Activated gamma-delta T cell treated with Interleukin-2 at 50 U/mL for 16 hours (primary cell): ENCODE results near the gene PIK3C3.
"Not testable (repeated sequence)": the region's sequence is repeated elsewhere in the genome, so short reads cannot be mapped to it uniquely, and the experiment has no call there.

Source experiments
- DNase-seq: peaks from one replicate; pipeline ENCODE4 v3.0.0-alpha.2; 2020

PIK3C3 gene

GRCh38 chr18:41966943-41967342 is 11.9 kb downstream of the PIK3C3 start:
- no peak for DNase-seq

- DNase-seq, result no peak
Measured at GRCh38 chr18:41967680-41968079, 12.6 kb downstream of the PIK3C3 start.

GRCh38 chr18:41969881-41970280 is 14.8 kb downstream of the PIK3C3 start:
- no peak for DNase-seq

GRCh38 chr18:41972067-41972925 is 17.3 kb downstream of the PIK3C3 start:
- no peak for DNase-seq

GRCh38 chr18:41973983-41974382 is 18.9 kb downstream of the PIK3C3 start:
- no peak for DNase-seq

GRCh38 chr18:41974796-41975201 is 19.8 kb downstream of the PIK3C3 start:
- DNase-seq, result no peak

- DNase-seq, result no peak
Measured at GRCh38 chr18:41975284-41975683, 20.2 kb downstream of the PIK3C3 start.

- DNase-seq, result no peak
Measured at GRCh38 chr18:41977233-41977632, 22.2 kb downstream of the PIK3C3 start.

- DNase-seq, result no peak
Measured at GRCh38 chr18:41982942-41983660, 28.1 kb downstream of the PIK3C3 start.

GRCh38 chr18:41985914-41986313 is 30.9 kb downstream of the PIK3C3 start:
- no peak for DNase-seq

GRCh38 chr18:41989508-41989907 is 34.5 kb downstream of the PIK3C3 start:
- no peak for DNase-seq

- no peak for DNase-seq
Measured at GRCh38 chr18:41992066-41992465, 37.0 kb downstream of the PIK3C3 start.

- no peak for DNase-seq
Measured at GRCh38 chr18:41992703-41993102, 37.7 kb downstream of the PIK3C3 start.

GRCh38 chr18:41993151-41993550 is 38.1 kb downstream of the PIK3C3 start:
- no peak for DNase-seq

GRCh38 chr18:41996020-41996419 is 41.0 kb downstream of the PIK3C3 start:
- DNase-seq, result no peak

- DNase-seq, result no peak
Measured at GRCh38 chr18:41999751-42000150, 44.7 kb downstream of the PIK3C3 start.

- no peak for DNase-seq
Measured at GRCh38 chr18:42001801-42002200, 46.8 kb downstream of the PIK3C3 start.

GRCh38 chr18:42004653-42005052 is 49.6 kb downstream of the PIK3C3 start:
- no peak for DNase-seq

- no peak for DNase-seq
Measured at GRCh38 chr18:42005782-42006181, 50.7 kb downstream of the PIK3C3 start.

- DNase-seq, result not testable (repeated sequence)
Measured at GRCh38 chr18:42009457-42009856, 54.4 kb downstream of the PIK3C3 start.

GRCh38 chr18:42011053-42011452 is 56.0 kb downstream of the PIK3C3 start:
- DNase-seq, result no peak

- DNase-seq, result no peak
Measured at GRCh38 chr18:42018831-42019230, 63.8 kb downstream of the PIK3C3 start.

GRCh38 chr18:42024131-42024530 is 69.1 kb downstream of the PIK3C3 start:
- DNase-seq, result no peak

- DNase-seq, result no peak
Measured at GRCh38 chr18:42025491-42025890, 70.5 kb downstream of the PIK3C3 start.
